ENCODE measurements around the gene ASPSCR1. TPM values are rescaled to one million over a fixed set of nuclear protein-coding genes. Genes with fewer than 3 reads are reported as not detected.

Gene ASPSCR1
- total and polyA plus RNA-seq, 2 of the 8 experiments (the other 6 are each of a cell fraction or from before 2014, with no cell fraction given): 33.3 to 43.7 TPM

GRCh38 chr17:82062984-82063368 is 85.5 kb downstream of the ASPSCR1 start:
- H3K27me3 ChIP-seq (replicated peaks in 1 of 4; ENCODE audit: control insufficient read depth in 3 of 4, extremely low read depth in 1 of 4, insufficient read depth in 3 of 4, low read length in 3 of 4): no peaks in the 10 kb centered on the region
- peaks cover 8% of the 10 kb centered on the region; the same call in 1 of the 2 replicates for H3K23me2 ChIP-seq (ENCODE audit: low read depth, low read length)
- H3K36me3 ChIP-seq (ENCODE audit: control insufficient read depth in 2 of 4, insufficient read depth in 4 of 4, low read length in 3 of 4): peaks cover 8 to 18% (median 15%) of the 10 kb centered on the region in 4 experiments; a peak in 5 of 8 replicates
- peaks cover 0 to 9% of the 10 kb centered on the region in 2 experiments for H4K20me1 ChIP-seq (replicated peaks in 1 of 2; ENCODE audit: control insufficient read depth in 1 of 2, insufficient read depth in 2 of 2, low read length in 2 of 2)
- WGBS, 2 experiments (ENCODE audit: extremely low coverage in 1 of 2, insufficient coverage in 1 of 2, insufficient read length in 1 of 2, insufficient replicate concordance in 2 of 2, low coverage in 1 of 2, low lambda C conversion rate in 2 of 2, missing lambda C conversion rate in 1 of 2): 92% methylated on average over 9 of the region's 9 CpGs; no CpG with 5 or more reads in 1 of the 2 experiments
- H2AFZ ChIP-seq (ENCODE audit: low read length): no peak overlapping the region
- no peak overlapping the region for H2BK15ac ChIP-seq (ENCODE audit: low read length)
- no peak overlapping the region for H4K91ac ChIP-seq (replicated peaks; ENCODE audit: insufficient read length, low read length)
- H3K4me1 ChIP-seq (replicated peaks in 1 of 4; ENCODE audit: control insufficient read depth in 3 of 4, insufficient read depth in 4 of 4, low read length in 3 of 4): peaks cover 0 to 10% (median 5%) of the 10 kb centered on the region in 4 experiments; a peak in 5 of 7 replicates
- H3K14ac ChIP-seq (ENCODE audit: insufficient read length): no peak overlapping the region
- H2AK5ac ChIP-seq (ENCODE audit: low read depth, low read length): no peak overlapping the region
- ChIA-PET CTCF (ENCODE audit: partially characterized antibody) (interaction anchor here (0.8 to 2.8 kb wide), 6 partner anchors 9 to 43 kb away, joined by 3 to 15 read pairs (median 4); partner anchors contain the start of gene DCXR), POLR2A (ENCODE audit: partially characterized antibody) (interaction anchor here (0.9 to 16.2 kb wide), 9 partner anchors 8 to 44 kb away, joined by 3 to 161 read pairs (median 8); partner anchors contain the start of genes DCXR, GPS1, RAC3 and RFNG)
- H3K79me1 ChIP-seq (ENCODE audit: low read depth, low read length): peaks cover 5% of the 10 kb centered on the region; the same call in 1 of the 2 replicates
- H3K4me3 ChIP-seq (ENCODE audit: extremely low read depth in 1 of 4, insufficient read depth in 2 of 4, low read depth in 3 of 4, low read length in 4 of 4): no peak overlapping the region
- H2BK5ac ChIP-seq (ENCODE audit: low read depth, low read length): no peak overlapping the region
- no peak overlapping the region for H2BK12ac ChIP-seq (ENCODE audit: low read depth, low read length)
- no peak overlapping the region for H3K9ac ChIP-seq (replicated peaks in 1 of 4; ENCODE audit: extremely low read depth in 1 of 4, low read depth in 3 of 4, low read length in 3 of 4)
- no peak overlapping the region for H2BK20ac ChIP-seq (ENCODE audit: low read length)
- no peak overlapping the region for H2BK120ac ChIP-seq (replicated peaks; ENCODE audit: low read depth, low read length)
- no peak overlapping the region for H3K4ac ChIP-seq (replicated peaks; ENCODE audit: insufficient read length, low read depth, low read length)
- H3K9me3 ChIP-seq (ENCODE audit: insufficient read depth in 2 of 2, low read depth in 1 of 2, low read length in 1 of 2): no peaks in the 10 kb centered on the region
- no peaks in the 10 kb centered on the region for H3K79me2 ChIP-seq (ENCODE audit: control insufficient read depth in 1 of 2, insufficient read depth in 2 of 2, low read length in 2 of 2)
- no peak overlapping the region for H4K8ac ChIP-seq (ENCODE audit: extremely low read depth, insufficient read depth, low read length)
- H4K5ac ChIP-seq (ENCODE audit: insufficient read length, low read depth, low read length): no peak overlapping the region
- DNase-seq (ENCODE audit: low read depth in 1 of 2, low spot score in 2 of 2): no peak
- no peak for FAIRE-seq
- H3K56ac ChIP-seq (replicated peaks; ENCODE audit: insufficient read length, low read depth, low read length): no peak overlapping the region
- no peak overlapping the region for H3K23ac ChIP-seq (ENCODE audit: insufficient read length)
- H3K4me2 ChIP-seq (ENCODE audit: insufficient read depth in 1 of 2, low read depth in 2 of 2, low read length in 2 of 2): no peak overlapping the region
- H3K27ac ChIP-seq (ENCODE audit: low read depth, low read length): no peak overlapping the region
- no peak overlapping the region for H3K18ac ChIP-seq (ENCODE audit: extremely low read depth, low read length)
- TF ChIP-seq CBX8 (IDR thresholded peaks at IDR 0.05; ENCODE audit: borderline replicate concordance, low read depth, low read length): no peak
